Fibroblast of lung (primary cell): ENCODE measurements around the gene EHMT1.

Experiments used
- CTCF ChIP-seq, 2 donors: IDR thresholded peaks in 1 of 2; conservative IDR thresholded peaks in 1 of 2; 1 replicate in 1 of 2; 2 replicates in 1 of 2; pipeline ENCODE4 v1.5.1; 2011 to 2012; ENCODE audit warnings: low read length in 2 of 2, control low read depth in 1 of 2, inconsistent platforms in 1 of 2, low read depth in 1 of 2, mild to moderate bottlenecking in 1 of 2
- EZH2 ChIP-seq: IDR thresholded peaks from 2 replicates; pipeline ENCODE4 v1.5.1; 2012; ENCODE audit warnings: low read length, control low read depth, mild to moderate bottlenecking; ENCODE audit errors: missing control alignments

- TF ChIP-seq CTCF (conservative IDR thresholded peaks at IDR 0.05 in 1 of 2, IDR thresholded peaks at IDR 0.05 in 1 of 2; ENCODE audit: low read depth in 1 of 2, low read length in 2 of 2), result no peak
- no peak for TF ChIP-seq EZH2
Measured at GRCh38 chr9:137638680-137639079, 19.9 kb downstream of the EHMT1 start.
